HG02938 (cell line): ENCODE measurements around the gene SPINK8.
"Not testable (repeated sequence)": the region's sequence is repeated elsewhere in the genome, so short reads cannot be mapped to it uniquely, and the experiment has no call there.

Experiments used
- ATAC-seq: cut with Tn5 transposase; IDR thresholded peaks from one replicate; pipeline ENCODE4 v1.9.1; 2021; ENCODE audit warnings: mild to moderate bottlenecking, moderate library complexity; ENCODE audit not compliant: unreplicated experiment

The SPINK8 gene

DNA sequence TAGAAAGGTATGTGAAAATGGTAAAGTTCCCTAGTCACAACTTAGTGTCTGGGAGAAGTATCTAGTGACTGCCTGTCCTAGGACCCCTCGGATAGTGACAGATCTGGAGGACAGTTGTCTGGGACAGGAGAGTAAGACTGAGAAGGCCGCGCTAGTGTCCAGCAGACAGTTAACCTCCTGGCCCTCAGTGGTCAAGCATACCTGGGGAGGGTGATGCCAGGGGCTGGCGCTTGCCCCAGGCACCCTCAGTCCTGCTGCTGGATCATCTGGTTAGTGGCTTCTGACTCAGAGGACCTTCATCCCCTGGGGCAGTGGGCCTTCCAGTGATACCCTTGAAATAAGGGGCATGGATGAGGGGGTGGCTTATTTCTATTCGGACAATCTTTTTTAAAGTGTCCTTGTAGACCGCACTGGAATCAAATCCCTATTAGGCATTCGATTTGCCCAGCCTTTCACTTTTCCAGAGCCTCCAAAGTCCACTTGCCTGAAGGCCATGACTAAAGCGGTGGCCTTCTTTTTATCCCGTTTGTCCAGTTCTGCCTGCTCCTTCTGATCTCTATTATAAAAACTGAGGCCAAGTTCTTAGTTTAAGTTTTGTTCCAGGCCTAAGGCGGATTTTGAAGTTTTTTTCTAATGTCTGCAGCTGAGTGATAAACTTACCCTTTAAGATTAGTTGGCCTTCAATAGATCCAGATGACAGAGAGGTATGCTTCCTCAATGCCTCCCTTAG is 1.6 kb downstream of the SPINK8 start:
- not testable (repeated sequence) for ATAC-seq

DNA sequence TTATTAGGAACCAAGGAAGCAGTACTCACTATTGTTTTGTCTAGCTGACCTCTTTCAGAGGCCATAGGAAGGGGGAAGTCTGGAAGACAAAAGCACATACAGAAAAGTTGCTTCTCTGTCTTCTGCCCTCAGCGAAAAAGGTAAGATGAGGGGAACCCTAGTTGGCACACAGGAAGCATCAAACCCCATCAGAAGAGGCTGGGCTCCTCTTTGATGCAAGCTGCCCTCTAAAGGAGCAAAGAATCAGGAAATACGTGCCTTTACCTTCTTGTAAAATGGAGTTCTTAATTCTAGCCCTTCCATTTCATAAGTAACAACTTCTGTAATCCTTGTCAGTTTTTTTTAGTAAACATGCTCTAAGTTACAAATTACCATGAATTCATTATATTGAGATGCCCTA is 12.5 kb downstream of the SPINK8 start:
- ATAC-seq, result no peak

DNA sequence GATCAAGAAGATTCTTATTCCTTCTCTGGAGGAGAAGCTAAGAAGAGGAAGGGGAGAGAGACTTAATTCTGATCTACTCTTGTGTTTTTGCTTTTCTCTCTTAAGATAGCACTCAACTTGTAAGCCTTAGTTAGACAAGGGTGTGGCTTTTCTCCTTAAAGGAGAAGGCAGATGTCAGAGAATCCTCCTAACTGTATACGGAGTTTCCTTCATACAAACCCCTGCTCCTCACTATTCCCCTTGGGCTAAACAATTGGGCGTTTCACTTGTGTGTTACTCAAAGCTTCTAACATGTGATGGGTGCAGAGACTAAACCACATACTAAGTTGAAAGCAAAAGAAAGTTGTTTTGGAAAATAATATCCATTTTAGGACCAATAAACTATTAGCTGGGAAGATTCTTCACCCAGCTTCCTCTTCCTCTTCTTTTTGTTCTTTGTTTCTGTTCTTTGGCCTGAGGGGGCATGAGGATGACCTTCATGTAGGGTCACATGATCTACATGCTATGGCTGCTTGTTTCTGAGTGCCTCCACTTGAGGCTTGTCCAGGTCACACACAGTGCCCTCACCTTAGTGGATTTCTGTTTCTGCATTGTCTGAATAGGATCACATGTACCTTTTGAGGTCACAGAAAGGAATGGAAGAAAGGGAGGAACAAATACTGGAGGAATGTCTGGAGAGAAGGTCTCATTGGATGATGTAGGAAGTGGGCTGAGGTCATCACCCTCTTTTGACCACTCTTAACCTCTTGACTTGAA is 14.6 kb downstream of the SPINK8 start:
- ATAC-seq, result no peak

DNA sequence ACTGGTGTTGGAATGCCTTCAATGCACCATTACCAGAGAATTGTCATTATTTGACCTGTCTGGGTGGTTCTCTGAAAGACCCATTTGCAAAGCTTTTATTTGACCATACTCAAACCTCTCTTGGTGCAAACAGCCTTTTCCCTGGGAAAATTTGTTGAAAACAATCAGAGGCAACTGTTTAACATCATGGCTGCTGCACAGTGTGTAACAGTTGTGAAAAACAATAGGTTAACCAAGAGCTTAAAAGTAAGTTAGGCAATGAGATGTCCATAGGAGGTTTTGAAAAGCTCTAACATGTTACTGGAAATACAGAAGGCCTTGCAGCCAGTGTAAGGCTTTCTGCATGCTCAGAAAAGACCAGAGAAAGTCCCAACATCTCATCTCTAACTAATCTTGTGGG is 18.9 kb downstream of the SPINK8 start:
- no peak for ATAC-seq

DNA sequence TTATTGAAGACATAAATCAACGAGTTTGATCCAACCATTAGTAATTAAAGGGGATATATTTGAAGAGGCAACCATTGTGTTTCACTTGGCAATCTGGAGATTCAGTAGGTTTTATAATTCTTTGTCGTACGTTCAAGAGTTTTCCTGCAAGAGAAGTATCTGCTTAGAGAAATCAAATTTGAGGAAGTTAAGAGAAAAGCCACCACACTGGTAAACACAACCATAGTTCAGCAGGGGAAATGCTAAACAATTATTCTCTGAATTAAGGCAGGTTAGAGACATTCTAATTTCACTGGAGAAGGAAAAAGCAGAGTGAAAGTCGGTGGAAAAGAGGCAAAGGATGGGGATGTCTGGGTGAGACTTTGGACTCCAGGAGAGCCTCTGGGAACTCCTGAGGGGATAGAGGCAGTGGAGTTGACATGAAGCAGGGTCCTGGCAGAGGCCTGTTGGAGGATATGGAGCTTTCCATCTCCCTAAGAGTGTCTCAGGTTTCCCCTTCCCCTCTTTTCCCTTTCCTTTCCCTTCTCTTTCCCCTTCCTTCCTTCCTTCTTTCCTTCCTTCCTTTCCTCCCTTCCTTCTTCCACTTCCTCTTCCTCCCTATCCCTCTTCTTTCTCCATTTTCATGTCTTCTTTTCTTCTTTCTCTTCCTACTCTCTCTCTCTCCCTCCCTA is 26.5 kb downstream of the SPINK8 start:
- no peak for ATAC-seq

DNA sequence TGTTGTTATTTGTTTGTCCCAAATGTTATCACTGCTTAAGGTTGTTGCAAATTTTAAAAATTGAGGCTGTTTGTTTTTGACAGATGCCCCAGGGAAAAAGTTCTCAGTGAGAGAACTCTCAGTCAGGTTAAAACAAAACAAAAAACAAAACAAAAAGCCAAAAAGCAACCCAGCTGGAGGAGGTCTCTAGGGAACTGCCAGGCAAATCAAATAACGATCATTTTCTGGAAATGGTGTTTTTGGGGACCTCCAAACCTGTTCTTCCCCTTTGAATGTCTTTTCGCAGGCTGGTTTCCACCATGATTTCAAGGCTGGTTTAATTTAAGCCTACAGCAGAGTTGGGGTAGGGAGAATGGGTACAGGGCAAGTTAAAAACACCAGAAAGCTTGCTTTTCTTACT is 27.2 kb downstream of the SPINK8 start:
- ATAC-seq, result no peak

DNA sequence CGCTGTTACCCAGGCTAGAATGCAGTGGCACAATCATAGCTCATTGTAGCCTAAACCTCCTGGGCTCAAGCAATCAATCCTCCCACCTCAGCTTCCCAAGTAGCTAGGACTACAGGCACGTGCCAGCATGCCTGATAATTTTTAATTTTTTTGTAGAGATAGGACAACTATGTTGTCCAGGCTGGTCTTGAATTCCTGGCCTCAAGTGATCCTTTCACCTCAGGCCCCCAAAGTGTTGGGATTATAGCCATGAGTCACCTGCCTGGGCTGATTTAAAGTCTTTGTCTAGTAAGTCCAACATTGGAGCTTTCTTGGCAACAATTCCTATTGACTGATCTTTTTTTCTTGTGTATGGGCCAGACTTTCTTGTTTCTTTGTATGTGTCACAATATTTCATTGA is 28.1 kb downstream of the SPINK8 start:
- no peak for ATAC-seq

DNA sequence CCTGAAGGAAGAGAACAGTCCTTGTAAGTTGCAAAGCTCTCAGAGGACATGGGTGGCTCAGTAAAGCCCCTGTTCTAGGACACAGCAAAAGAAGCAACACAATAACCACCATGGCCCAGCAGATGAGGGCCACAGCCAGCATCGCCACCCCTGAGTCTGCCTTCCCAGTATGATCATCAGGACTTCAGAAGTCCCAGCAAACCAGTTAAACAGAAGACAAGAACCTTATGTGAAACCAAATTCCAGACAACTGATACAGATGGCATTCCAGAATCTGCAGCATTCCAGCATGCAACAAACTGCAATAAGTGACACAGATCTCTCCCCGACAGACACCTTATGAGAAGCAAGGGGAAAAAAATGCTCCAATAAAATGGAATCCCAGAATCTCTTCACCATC is 30.4 kb downstream of the SPINK8 start:
- no peak for ATAC-seq

DNA sequence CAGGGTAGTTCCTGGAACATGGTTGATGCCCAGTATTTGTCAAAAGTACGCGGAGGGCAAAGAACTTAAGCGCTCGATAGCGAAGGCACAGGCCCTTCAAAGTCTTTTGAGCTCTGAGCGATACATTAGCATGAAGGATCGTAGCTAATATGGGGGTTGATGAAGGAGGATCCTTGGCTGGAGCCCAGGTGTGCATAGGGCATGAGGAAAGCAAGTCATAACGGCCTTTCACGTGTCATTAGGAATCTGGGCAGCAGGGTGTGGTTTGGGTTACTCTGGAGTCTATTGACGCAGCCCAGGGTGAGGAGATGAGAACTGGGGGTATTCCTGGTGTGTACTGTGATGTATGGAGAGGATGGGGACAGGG is 31.7 kb downstream of the SPINK8 start:
- ATAC-seq, result peak; percentile 14

DNA sequence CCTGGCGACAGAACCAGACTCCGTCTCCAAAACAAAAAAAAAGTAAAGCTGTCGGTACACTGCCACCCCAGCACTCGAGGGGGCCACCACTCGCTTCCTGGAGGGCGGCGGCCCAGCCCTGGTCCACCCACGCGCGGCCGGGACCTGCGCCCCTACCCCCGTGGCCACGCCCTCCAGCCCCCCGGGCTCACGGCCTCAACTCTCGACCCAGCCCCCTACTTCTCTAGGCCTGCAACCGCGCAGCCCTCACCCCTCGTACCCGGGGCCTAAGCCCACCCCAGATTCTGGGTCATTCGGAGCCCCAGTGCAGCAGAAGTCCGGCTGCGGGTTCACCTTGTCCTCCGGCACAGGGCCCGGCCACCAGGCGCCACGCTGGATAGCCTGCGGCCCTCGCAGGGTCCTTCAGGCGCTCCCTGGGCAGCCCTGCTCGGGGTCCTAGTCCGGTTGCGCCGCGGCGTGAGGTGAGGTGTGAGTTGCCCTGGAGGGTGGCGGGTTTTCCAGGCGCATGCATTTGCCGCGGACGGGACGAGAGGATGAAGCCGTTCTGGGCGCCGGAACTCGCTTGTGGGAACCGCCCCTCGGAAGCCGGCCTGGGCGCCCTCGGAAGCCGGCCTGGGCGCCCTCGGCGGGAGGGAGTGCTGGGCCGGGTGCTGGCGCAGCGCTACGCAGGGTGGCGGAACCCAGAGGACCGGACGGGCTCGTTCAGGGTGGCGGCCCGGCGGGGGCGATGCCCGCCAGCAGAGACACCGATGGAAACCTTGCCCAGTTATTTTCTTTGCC is 32.3 kb downstream of the SPINK8 start, which contains the start of gene NME6:
Gene NME6, minus strand, starts transcription at position 348 of the 780 bp plus-strand sequence.
- ATAC-seq, result peak; percentile 56

DNA sequence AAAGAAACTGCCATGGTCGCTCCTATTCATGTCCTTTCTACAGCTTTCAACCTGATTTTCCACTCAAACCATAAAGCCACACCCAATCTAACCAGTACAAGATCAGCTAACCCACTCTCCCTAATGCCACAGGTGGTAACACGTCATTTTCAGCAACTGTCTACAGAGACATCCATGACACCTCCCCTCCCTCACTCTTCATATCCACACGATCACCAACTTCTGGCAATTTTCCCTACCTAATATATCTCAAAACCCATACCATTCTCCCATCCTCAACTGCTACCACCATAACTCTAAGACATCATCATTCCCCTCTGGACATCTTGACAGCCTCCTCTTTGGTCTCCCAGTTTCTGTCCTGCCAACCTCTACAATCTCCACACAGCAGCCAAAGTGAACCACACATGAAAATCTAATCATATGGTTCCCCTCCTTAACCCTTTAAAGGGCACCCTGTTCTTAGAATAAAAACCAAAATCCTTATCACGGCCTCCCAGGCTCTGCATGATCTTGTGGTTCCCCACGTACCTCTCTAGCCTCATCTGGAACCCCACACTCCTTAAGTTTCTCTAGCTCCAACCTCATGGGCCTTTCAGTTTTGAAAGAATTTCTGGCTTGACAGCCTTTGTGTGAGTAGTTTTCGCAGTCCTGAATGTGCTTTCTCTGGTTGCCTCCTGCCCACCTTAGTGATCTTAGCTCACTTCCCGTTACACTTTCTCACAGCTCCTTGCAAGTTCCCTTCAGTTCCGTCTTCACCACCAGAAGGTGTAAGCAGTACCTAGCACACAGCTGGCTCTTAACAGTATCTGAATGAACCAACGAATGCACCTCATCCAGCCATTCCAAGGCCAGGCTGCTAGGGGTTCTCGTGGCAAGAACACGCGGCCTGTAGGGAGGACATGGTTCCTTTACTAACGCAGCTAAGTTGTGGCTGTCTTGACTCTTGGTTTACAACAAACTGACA is 33.4 kb downstream of the SPINK8 start:
- peak; percentile 40 for ATAC-seq

DNA sequence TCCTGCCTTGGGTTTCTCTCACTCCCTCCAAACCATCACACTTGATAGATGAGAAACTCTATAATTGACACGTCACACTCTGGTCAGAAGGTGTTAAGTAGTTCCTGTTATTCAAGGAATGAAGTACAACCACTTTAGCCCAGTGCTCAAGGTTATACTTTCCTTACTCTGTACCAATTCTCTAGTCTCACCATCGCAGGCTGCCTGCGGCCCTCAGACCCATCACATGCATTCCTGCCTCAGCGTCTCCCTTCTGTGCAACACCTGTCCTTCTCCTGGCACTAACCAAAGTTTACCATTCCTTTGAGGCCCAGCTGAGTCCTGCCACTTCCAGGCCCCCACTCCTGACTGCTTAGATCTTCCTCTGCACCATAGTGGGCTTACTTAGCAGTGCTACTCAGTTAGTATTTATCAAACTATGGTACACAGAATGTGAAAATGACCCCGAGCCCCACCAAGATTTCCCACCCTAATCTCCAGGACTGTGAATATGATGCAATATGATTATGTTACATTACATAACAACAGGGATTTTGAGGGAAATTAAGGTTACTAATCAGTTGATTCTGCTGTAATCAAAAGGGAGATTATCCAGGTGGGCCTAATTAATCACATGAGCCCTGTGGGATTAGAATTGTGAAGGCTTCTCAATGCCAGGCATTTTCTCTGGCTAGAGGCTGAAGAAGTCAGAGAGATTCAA is 36.2 kb downstream of the SPINK8 start:
- ATAC-seq, result no peak

DNA sequence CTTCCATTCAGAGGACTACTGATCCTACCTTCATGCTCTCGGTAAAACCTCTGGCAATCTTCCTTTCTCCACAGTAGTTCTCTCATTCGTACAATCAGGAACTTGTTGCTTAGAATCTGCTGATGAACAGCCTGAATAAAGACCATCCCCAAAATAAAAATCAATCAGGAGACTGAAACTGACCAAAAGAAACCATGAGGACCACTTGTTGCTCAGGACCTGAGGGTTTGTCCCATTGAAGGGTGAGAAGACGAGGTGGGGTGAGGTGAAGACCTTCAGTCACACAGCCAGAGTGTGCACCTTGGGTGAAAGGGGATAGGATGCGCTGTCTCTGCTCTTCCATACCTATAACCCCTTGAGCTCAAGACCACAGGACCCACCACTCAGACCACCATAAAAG is 36.8 kb downstream of the SPINK8 start:
- ATAC-seq, result no peak

DNA sequence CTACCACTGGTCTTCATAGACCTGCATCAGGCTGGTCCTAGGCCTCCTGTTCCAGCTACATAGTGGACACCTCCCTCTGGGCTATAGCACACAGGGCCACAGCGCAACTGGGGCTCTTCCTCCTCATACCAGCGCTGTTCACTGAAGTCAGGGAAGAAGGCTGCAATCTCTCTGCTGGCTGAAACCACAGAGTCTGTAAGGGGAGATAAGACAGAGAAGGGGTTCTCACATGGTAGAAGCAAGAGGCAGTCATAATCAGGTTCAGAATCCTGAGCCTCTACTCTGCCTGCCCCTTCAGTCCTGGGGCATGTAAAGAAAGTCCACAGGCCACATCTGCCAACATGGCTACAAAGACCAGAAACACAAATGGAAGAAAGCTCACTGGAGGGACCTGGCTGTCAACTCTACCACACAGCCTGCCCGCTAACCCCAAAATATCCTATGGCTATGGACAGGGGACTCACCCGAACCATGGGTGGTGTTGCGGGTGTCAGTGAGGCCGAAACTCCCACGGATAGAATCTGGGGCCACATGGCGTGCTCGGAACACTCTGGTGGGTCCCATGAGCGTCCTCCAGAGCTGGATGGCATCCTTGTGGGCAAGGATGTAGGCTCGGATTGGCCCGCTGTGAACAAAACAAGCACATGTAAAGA is 38.7 kb downstream of the SPINK8 start:
- ATAC-seq, result no peak

DNA sequence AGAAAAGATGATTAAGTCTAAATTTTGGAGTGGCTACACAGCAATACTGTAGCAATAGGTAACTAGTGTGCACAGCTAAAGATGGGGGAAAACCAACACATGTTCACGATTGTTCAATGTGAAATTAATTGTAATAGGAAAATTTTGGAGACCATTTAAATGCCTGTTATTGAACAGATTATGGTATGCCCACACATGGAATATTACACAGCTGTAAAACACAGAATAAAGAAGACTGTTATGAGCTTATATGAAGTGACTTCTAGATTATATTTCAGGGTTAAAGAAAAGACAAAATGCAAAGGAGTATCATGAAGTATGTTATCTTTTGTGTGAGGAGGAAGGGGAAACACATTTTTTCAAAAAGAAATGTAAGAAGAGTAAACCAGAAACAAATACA is 43.8 kb downstream of the SPINK8 start:
- no peak for ATAC-seq

DNA sequence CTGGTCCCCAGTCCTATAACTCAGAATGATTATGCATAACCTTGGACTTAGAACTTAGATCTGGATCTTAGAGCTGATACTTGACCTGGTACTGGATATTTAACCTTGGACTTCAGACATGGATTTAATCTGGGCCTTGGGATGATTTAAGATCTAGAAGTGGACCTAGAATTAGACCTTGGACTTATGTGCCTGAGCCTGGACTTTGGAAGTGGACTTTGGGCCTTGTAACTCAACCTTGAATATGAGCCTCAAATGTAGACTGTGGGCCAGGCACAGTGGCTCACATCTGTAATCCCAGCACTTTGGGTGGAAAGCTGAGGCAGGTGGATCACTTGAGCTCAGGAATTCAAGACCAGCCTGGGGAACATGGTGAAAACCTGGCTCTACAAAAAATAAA is 46.4 kb downstream of the SPINK8 start:
- no peak for ATAC-seq

DNA sequence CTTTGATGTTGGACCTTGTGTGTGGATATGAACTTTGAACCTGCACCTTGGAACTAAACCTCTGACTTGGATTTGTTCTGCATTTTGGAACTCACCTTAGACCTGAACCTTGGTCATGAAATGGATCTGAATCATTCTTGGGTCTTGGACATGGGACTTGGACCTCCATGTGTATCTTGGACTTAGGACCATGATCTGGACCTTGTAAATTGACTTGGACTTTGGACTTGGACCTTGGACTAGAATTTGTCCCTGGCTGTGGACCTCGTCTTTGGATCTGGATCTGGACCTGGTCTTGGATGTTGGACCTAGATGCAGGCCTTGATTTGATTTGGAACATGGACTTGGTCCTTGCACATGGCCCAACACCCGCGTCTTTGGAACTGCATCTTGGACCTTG is 47.2 kb downstream of the SPINK8 start:
- no peak for ATAC-seq

DNA sequence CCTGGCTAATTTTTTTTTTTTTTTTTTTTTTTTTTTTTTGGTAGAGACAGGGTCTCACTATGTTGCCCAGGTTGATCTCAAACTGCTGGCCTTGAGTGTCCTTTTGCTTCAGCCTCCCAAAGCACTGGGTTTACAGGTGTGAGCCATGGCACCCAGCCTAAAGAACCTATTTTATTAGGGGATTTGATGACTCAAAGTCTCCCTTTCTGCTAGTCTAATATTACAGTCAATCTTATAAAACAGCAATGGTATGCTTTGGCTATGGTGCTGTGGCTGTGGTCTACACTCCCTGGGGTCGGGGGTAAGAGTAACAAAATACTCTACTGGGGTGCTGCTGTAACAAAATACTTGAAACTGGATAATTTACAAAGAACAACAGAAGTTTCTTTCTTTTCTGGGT is 47.8 kb downstream of the SPINK8 start:
- no peak for ATAC-seq

DNA sequence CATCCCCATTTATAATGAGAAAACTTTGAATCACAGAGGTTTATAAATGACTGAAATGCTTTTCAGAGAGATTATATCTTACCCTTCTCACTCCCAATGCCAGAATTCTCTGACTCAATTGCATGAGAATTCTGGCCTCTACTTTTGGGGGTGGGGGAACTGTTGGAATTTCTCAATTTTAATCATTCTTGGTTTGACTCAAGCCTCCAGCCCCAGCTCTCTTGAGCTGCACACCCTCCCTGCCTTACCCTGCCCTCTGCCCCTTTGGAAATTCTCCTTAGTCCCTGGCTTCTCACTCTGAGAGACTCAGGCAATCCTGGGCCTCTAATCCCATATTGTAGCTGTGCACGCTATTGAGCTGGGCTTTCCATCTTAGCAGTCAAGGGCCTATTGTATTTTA is 48.3 kb downstream of the SPINK8 start:
- ATAC-seq, result no peak
